GM21825 (cell line): ENCODE measurements around the gene DNAJC7.

ENCODE experiments used
- ATAC-seq: cut with Tn5 transposase; IDR thresholded peaks from one replicate; pipeline ENCODE4 v1.9.1; 2021; ENCODE audit warnings: mild to moderate bottlenecking, moderate library complexity; ENCODE audit not compliant: unreplicated experiment

DNAJC7 gene

GRCh38 chr17:41976142-41976768, 41.0 kb downstream of the DNAJC7 start:
- ATAC-seq: no peak

DNA sequence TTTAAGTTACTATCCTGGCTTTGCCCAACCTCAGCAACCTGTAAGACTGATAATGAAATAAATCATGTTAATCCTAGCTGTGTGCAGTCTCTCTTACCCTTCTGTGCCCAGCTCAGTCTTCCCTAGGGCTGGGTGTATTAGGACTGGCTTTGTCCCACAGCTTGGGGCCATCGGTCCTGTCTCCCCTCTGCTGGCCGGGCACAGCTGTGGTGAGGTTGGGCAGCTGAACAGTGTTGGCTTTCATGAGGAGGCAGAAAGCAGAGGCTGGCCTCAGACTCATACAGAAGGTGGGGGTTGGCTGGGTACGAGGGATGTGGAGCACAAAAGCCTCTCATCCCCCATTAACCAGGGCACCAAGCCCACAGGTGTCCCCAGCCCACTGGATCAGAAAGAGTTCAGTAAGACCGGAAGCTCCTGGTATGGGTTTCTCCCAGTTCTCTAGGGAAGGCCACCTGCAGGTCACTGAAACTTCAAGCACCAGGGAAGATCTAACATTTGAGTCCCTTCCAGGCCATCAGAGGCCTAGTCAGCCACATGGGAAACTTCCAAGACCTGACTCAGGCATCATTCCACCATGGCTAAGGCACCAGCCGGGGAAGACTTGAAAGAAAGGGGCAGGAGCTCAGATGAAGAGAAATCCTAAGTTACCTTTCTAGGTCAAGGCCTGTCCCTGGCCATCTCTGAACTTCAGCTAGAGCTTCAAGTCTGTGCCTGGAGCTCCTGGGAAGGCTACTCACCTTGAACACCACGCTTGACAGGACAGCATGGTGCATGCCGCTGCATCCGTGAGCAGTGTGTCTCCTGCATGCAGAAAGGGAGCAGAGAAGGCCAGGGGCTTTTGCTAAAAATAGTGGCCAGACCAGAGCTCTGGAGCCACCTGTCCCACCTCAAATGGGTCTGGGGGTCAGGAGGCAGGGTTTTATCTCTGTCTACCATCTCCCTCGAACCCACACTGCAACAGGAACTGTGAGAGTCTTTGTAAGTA, 41.8 kb downstream of the DNAJC7 start:
- no peak for ATAC-seq

GRCh38 chr17:41974658-41975057, 42.6 kb downstream of the DNAJC7 start:
- ATAC-seq: no peak

DNA sequence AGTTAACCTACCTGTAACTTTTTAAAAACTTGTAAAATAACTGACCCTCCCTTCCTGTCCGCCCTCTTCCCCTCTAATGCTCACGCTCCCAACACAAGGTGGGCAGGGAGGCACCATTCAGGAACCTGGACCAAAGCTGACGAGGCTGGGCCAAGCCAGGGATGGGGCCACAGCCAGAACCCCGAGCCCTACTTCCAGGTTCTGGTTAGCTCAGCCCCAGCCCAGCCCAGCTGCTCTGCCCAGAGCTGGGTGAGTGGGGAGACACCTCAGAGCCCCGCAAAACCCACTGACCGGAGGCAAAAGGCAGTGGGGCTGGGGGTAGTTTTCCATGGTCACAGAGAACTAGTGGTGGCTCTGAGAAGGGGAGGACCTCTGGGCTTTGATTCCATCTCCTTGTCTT, 43.2 kb downstream of the DNAJC7 start:
- ATAC-seq: no peak

GRCh38 chr17:41973408-41973811, 43.8 kb downstream of the DNAJC7 start:
- no peak for ATAC-seq

- peak; percentile 54 for ATAC-seq
Measured at GRCh38 chr17:41972571-41973407, 44.5 kb downstream of the DNAJC7 start.

DNA sequence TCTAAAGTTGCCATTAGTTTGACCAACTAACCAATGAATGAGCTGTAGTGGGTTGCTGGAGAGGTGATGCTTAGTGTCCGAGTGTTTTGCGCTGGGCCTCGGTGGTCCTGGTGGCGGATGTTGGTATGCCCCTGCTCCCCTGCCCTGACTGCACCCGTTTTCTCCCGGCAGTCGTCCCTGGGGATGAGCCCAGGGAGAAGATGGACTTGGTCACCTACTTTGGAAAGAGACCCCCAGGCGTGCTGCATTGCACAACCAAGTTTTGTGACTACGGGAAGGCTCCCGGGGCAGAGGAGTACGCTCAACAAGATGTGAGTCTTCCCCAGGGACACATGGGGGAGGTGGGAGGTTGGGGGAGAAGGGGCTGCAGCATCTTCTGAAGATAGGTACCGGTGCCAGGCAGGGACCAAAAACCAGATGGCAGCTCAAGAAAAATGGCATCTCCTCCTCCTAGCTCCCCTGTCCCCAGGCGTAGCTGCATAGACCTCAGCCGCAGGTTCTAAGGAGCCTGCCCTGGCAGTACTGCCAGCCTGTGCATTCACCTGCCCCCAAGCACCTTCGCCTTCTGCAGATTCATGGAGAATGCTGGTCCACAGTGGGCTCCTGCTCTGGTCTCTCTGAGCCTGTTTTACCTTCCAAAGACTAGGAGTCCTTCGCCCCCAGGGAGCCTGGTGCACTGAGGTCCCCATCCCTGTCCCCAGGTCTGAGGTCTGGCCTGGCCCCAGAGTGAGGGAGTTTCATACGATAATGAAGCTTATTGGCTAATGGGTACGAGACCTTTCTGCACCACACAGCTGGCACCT, 45.3 kb downstream of the DNAJC7 start:
- no peak for ATAC-seq

DNA sequence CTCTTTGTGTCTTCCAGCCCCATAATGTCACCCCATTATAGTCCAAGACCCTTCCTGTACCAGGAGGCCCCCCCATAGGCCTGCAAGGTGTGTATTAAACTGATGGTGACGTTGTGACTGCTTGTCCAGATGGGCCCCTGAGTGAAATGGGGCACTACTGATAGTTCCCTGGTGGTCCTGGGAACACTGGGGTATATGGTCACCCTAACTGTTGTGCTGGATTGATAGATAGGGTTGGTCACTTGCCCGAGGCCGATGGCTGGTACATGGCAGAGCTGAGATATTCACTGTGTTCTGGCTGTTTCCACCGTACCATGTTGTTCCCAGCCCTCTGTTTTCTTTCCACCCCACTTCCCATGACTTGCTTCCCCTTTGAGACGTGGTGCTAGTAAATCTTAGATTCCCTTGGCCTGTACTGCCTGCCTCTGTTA, 46.3 kb downstream of the DNAJC7 start:
- no peak for ATAC-seq

DNA sequence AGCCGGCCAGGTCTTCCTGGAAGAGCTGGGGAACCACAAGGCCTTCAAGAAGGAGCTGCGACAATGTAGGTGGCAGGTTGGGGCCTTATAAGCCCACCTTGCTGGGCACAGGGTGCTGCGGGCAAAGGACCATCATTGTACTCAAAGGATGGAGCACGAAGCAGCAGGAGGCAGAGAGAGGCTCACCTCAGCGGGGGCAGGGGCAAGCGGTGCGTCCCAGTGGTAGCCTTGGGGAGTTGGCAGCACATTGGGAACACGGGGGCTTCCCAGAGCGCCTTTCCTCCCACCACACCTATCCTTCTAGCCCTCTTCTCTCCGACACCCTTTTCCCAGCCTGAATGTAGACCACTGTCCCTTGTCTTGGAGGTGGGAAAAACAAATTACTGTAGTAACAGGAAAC, 48.6 kb downstream of the DNAJC7 start:
- ATAC-seq: no peak

GRCh38 chr17:41967921-41968578, 49.2 kb downstream of the DNAJC7 start:
- no peak for ATAC-seq

DNA sequence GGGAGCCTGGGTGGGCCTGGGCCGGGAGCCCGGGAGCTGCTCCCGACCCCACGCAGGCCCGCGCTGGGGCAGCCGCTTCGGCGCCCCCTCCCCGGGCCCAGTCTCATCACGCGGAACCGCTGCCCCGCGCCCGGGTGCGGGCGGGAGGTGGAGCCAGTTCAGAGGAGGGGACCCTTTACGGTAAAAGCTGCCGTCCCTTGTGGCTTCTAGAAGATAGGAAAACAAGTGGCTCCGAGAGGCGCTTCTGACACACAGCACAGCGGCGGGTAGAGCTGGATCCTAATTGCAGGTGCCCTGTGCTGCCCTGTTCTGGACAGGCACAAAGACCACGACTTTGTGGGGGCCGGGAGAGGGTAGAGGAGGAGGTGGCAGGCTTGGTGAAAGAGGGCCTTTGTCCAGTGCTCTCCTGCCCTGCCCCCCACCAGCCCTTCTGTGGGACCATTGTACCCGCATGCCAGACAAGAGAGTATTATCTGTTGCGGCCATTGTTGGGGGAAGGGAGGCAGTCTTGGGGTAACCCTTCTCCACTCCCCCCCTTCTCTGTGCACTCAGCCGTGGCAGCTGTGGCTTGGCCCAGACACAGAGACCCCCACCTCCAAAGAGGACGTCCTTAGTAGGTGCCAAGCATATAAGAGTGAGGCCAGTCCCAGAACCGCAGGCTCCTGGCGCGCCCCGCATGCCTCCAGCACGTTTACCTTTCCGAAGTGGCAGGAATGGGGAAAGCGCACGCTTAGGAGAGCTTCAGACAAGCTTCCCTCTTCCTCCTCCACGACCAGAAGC, 49.9 kb downstream of the DNAJC7 start:
- peak; percentile 7 for ATAC-seq

DNA sequence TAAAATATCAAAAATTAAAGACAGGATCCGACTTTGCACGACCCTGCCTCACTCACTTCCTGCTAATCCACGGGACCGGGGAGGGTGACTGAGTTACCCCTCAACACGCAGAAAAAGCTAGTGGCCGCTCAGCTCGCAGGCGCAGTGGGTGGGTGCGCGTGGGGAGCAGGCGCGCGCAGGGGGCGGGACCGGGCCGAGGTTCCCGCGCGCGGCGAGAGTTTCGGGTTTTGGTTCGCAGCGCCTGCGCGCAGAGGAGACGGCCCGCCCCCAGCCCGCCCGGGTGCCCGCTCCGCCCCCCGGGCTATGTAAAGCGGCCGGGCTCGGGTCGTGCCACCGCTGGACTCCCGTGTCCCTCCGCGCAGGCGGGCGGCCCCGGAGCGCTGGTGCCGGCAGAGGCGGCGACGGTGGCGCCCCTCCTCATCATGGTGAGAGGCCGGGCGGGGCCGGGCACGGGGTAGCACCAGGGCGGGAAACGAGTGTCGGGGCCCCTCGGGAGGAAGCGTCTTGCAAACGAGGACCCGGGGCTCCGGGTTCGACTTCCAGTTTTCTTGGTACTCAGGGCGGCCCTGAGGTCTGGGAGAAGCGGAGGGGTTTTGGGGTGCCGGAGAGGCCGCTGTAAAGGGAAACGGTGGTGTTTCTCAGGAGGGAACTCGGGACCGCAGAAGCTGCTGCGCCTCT, 50.6 kb downstream of the DNAJC7 start, which contains the start of gene CNP:
CNP (plus strand) TSS at position 333 of the 678 bp plus-strand sequence; CDS start at position 423, 90 bp downstream.
- peak; percentile 54 for ATAC-seq

DNA sequence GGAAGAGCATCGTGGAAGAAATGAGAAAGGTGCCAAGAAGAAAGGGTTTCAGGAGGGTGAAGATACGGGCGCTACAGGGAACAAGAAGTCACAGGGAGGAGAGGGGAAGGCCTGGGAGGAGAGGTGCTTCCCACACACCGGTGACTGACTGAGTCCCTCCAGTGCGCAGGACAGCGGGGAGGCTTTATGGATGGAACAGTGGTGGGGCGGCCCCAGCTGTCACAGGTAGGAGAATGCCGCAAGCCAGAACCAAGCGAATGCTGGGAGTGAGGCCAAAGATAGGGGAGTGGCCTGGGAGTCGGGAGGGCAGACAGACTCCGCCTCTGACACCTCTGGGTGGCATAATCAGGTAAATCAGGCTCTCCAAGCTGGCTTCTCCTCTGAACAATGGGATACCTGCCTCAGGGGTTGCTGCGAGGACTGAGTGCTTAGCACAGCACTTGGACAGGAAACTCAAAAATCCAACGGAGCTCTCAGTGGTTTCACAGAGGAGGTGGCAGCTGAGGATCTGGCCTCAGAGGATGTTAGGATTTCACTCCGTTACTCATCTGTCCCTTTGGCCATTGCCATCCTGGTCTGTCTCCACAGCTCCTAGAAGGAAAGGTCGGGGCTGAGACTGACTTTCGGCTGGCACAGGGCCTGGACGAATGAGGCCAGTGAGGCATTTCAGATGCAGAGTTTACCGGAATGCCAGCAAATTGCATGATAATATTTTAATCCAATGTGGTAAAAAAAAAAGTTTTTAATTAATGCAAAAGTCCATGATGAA, 51.4 kb downstream of the DNAJC7 start:
- peak; percentile 41 for ATAC-seq

GRCh38 chr17:41962768-41963434, 54.3 kb downstream of the DNAJC7 start:
- ATAC-seq: no peak

GRCh38 chr17:41962111-41962510, 55.1 kb downstream of the DNAJC7 start:
- ATAC-seq: no peak

DNA sequence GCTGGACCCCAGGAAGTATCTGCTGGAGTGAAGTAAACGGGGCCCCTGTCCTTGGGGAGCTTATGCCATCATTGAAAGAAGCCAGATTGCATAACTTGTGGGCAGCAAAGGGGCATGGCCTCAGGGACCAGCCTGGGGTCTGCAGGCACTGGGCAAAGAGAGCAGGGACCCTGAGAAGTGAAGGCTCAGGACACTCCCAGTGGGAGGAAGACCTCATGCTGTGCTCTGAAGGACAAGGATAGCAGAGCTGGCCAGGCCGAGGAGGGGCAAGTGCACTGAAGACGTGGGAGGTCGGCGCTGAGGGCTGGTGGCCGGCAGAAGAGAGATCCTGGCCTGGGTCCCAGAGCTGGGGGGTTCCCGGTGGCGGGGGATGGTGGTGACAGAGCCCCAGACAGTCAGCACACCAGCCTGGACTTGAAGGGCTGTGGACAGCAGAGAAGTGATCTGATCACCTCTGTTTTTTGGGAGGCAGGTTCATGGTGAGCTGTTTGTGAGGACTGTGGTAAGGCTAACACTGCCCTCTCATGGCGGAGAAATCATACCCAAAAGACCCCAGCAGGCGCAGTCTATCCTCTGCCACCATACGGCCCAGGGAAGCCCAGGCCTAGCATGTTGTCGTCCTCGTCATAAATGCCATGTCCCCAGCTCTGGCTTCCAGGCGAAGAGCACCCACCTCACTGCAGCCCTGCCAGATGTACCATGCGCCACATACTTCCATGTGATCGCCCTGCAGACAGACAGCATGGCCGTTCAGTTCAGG, 57.7 kb downstream of the DNAJC7 start:
- no peak for ATAC-seq

- ATAC-seq: no peak
Measured at GRCh38 chr17:41959030-41959335, 58.3 kb downstream of the DNAJC7 start.
